OCI-LY1 (cell line): ENCODE results near the gene MAP3K20.

Source experiments
- H2AFZ ChIP-seq: fragments of 200-600 bp; sonication (generic), shearing (Covaris generic); 2 replicates; pipeline ENCODE4 v1.6.0; 2014; ENCODE audit warnings: antibody characterized with exemption, mild to moderate bottlenecking, low read length
- H3F3A ChIP-seq: fragments of 200-600 bp; sonication (generic), shearing (Covaris generic); 2 replicates; pipeline ENCODE4 v1.6.0; 2014; ENCODE audit warnings: mild to moderate bottlenecking, antibody characterized with exemption, low read length, moderate library complexity; ENCODE audit not compliant: insufficient read depth
- H3K27ac ChIP-seq: fragments of 200-600 bp; sonication (generic); 2 replicates; pipeline ENCODE4 v1.5.1; 2014; ENCODE audit warnings: low read length, mixed run types, mild to moderate bottlenecking, low read depth; ENCODE audit not compliant: poor library complexity, severe bottlenecking
- H3K27me3 ChIP-seq: fragments of 200-600 bp; sonication (generic); 2 replicates; pipeline ENCODE4 v1.6.0; 2014; ENCODE audit warnings: antibody characterized with exemption, mild to moderate bottlenecking, low read length, moderate library complexity; ENCODE audit not compliant: insufficient read depth
- H3K36me3 ChIP-seq: fragments of 200-600 bp; sonication (generic); 2 replicates; pipeline ENCODE4 v1.6.1; 2014; ENCODE audit warnings: mild to moderate bottlenecking, antibody characterized with exemption, low read length, moderate library complexity, mixed read lengths; ENCODE audit not compliant: insufficient read depth
- H3K4me1 ChIP-seq: fragments of 200-600 bp; sonication (generic); 2 replicates; pipeline ENCODE4 v1.5.1; 2014; ENCODE audit warnings: mild to moderate bottlenecking, low read length, moderate library complexity; ENCODE audit not compliant: insufficient read depth, severe bottlenecking
- H3K4me2 ChIP-seq: fragments of 200-600 bp; sonication (generic), shearing (Covaris generic); 2 replicates; pipeline ENCODE4 v1.6.1; 2014; ENCODE audit warnings: low read length
- H3K4me3 ChIP-seq: fragments of 200-600 bp; sonication (generic); 2 replicates; pipeline ENCODE4 v1.5.1; 2014; ENCODE audit warnings: low read length, low read depth, mild to moderate bottlenecking, mixed read lengths; ENCODE audit not compliant: poor library complexity, severe bottlenecking
- H3K79me2 ChIP-seq: fragments of 200-600 bp; shearing (Covaris generic); 2 replicates; pipeline ENCODE4 v1.6.1; 2016; ENCODE audit warnings: mixed run types, low read length, mixed read lengths; ENCODE audit not compliant: insufficient read depth
- H3K9ac ChIP-seq: fragments of 200-600 bp; sonication (generic), shearing (Covaris generic); 2 replicates; pipeline ENCODE4 v1.6.1; 2014; ENCODE audit warnings: mild to moderate bottlenecking, low read length, mixed read lengths
- H3K9me2 ChIP-seq: fragments of 200-600 bp; sonication (generic), shearing (Covaris generic); 2 replicates; pipeline ENCODE4 v1.6.1; 2014; ENCODE audit warnings: low read depth, mild to moderate bottlenecking, low read length, mixed read lengths
- H3K9me3 ChIP-seq: fragments of 200-600 bp; shearing (Covaris generic); 2 replicates; pipeline ENCODE4 v1.6.1; 2014; ENCODE audit warnings: low read length, mixed read lengths
- H4K20me1 ChIP-seq: fragments of 200-600 bp; sonication (generic), shearing (Covaris generic); 2 replicates; pipeline ENCODE4 v1.6.0; 2016; ENCODE audit warnings: mild to moderate bottlenecking, low read length; ENCODE audit not compliant: insufficient read depth
- EZH2 ChIP-seq: fragments of 200-600 bp; sonication (generic), shearing (Covaris generic); IDR thresholded peaks from 2 replicates; pipeline ENCODE4 v1.8.0; 2017; ENCODE audit warnings: borderline replicate concordance, mixed run types, mild to moderate bottlenecking, antibody characterized with exemption, low read length, moderate library complexity, mixed read lengths
- TF ChIP-seq, protein P1 (sequence below): fragments of 200-600 bp; sonication (generic), shearing (Covaris generic); IDR thresholded peaks from 2 replicates; pipeline ENCODE4 v1.5.1; 2017; ENCODE audit warnings: mild to moderate bottlenecking, antibody characterized with exemption, low read length, moderate library complexity, mixed read lengths

The MAP3K20 gene

DNA sequence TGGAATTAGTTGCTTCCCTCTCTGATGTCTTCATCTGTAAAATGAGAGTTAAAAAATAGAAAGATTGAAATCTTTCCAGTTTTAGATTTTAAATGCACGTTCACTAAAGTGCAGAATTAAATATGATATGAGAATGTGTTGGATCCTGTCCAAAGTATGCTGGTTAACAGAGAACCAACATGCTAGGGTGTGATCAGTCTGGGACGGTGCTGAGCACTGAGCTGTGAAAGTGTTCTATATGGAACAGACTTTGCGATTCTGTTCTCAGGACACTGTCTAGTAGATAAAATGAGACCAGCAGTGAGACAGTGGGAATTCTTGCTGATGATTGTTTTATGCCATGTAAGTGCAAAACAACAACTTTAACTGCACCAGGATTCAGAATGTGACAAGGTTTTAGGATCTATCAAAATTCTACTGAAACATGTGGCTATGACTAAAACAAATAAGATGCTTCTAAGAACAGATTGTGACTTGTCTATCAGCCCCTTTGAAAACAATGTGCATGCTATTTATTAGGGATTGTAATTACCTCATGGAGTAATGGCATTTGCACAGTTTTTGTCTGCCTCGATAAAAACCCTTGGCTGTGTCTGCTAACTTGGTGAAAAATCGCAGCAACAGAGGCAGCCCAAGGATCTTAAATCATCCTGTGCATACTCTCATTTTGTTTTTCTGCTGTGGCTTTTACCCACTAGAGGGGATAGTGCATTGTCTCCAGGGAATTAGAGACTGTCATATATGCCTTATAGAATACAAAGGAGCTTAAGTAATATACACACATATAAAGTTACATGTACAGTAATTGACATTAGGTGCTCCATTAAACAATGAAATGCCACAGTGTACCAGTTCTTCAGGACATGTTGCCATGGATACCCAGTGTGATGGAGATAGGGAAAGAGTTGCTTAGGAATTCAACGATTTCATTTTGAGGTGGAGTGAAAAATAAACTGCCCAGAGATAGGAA, 55.1 kb downstream of the MAP3K20 start:
- Histone ChIP-seq H3K4me2 (no peak overlapping the region), H3K27me3 (no peaks in the 10 kb centered on the region), H4K20me1 (no peaks in the 10 kb centered on the region), H3K4me1 (no peaks in the 10 kb centered on the region), H2AFZ (no peak overlapping the region), H3K9me2 (no peaks in the 10 kb centered on the region), H3K36me3 (no peaks in the 10 kb centered on the region), H3K27ac (no peak overlapping the region), H3F3A (no peaks in the 10 kb centered on the region), H3K4me3 (no peak overlapping the region), H3K79me2 (no peaks in the 10 kb centered on the region), H3K9ac (no peak overlapping the region), H3K9me3 (no peaks in the 10 kb centered on the region)
- no peak for TF ChIP-seq EZH2
- TF ChIP-seq, protein P1, sequence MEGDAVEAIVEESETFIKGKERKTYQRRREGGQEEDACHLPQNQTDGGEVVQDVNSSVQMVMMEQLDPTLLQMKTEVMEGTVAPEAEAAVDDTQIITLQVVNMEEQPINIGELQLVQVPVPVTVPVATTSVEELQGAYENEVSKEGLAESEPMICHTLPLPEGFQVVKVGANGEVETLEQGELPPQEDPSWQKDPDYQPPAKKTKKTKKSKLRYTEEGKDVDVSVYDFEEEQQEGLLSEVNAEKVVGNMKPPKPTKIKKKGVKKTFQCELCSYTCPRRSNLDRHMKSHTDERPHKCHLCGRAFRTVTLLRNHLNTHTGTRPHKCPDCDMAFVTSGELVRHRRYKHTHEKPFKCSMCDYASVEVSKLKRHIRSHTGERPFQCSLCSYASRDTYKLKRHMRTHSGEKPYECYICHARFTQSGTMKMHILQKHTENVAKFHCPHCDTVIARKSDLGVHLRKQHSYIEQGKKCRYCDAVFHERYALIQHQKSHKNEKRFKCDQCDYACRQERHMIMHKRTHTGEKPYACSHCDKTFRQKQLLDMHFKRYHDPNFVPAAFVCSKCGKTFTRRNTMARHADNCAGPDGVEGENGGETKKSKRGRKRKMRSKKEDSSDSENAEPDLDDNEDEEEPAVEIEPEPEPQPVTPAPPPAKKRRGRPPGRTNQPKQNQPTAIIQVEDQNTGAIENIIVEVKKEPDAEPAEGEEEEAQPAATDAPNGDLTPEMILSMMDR = no peak

DNA sequence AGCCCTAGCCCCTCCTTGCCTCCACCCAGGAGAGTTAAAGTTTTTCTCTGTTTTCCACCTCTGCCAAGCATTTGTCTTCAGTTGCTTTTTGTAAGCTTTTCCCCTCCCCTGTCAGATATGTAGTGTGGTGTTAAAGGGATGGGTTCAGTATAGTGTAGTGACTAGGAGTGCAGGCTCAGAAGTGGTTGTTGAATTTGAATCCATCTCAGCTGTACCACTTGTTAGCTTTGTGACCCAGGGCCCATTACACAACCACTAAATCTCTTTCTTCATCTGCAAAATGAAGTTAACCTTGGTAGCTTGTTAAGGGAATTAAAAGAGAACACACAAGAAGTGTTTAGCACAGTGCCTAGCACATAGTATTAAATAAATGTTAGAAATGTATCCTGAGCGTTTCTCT, 56.9 kb downstream of the MAP3K20 start:
- H3K9me2 ChIP-seq = no peaks in the 10 kb centered on the region
- no peaks in the 10 kb centered on the region for H3K27me3 ChIP-seq
- no peaks in the 10 kb centered on the region for H4K20me1 ChIP-seq
- no peaks in the 10 kb centered on the region for H3K4me1 ChIP-seq
- no peak overlapping the region for H2AFZ ChIP-seq
- H3K4me2 ChIP-seq = no peak overlapping the region
- H3F3A ChIP-seq = no peaks in the 10 kb centered on the region
- no peak for TF ChIP-seq EZH2
- TF ChIP-seq, protein P1 = no peak
- no peaks in the 10 kb centered on the region for H3K79me2 ChIP-seq
- H3K9ac ChIP-seq = no peak overlapping the region
- no peak overlapping the region for H3K4me3 ChIP-seq
- no peak overlapping the region for H3K27ac ChIP-seq
- H3K9me3 ChIP-seq = no peaks in the 10 kb centered on the region
- no peaks in the 10 kb centered on the region for H3K36me3 ChIP-seq

DNA sequence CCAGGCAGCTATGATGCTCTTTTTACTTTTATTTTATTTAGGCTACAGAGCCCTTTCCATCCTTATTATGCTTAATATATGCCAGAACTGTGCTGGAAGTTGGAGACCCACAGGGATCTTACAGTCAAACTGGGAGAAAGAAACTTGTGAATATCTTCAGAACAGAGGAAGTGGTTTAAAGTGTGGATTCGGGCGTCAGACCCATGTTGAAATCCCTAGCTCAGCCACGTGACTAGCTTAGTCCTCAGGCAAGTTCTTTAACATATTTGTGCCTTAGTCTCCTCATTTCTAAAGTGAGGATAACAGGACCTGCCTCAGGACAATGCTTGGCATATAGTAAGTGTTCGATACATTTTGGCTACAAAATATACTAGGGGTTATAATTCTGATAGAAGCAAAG, 59.1 kb downstream of the MAP3K20 start:
- Histone ChIP-seq H3K4me3 (no peak overlapping the region), H3K9ac (no peak overlapping the region), H3F3A (no peaks in the 10 kb centered on the region), H3K36me3 (no peaks in the 10 kb centered on the region), H3K79me2 (no peaks in the 10 kb centered on the region), H2AFZ (no peak overlapping the region), H3K27me3 (no peaks in the 10 kb centered on the region), H3K4me1 (no peaks in the 10 kb centered on the region), H3K27ac (no peak overlapping the region), H3K4me2 (no peak overlapping the region), H4K20me1 (no peaks in the 10 kb centered on the region), H3K9me3 (no peaks in the 10 kb centered on the region), H3K9me2 (no peaks in the 10 kb centered on the region)
- TF ChIP-seq, protein P1 = no peak
- TF ChIP-seq EZH2 = no peak
